Adrenal gland (tissue), 5 donors: ENCODE data around the gene TBX1.

Experiments used
- POLR2A ChIP-seq, 2 donors: fragments of 450-650 bp; IDR thresholded peaks; one replicate each; pipeline ENCODE4 v1.6.1; 2017; ENCODE audit warnings: antibody characterized with exemption in 2 of 2, mild to moderate bottlenecking in 2 of 2, moderate library complexity in 1 of 2
- TF ChIP-seq, protein P1 (sequence below), 6 experiments: fragments of 450-650 bp in 4 of 6; fragments of 200-600 bp in 2 of 6; sonication (generic) in 1 of 6; IDR thresholded peaks; 1 replicate in 5 of 6; 2 replicates in 1 of 6; pipeline versions ENCODE4 v1.5.1 to v1.8.0; 2016 to 2021; ENCODE audit warnings: antibody characterized with exemption in 6 of 6, mild to moderate bottlenecking in 2 of 6, moderate library complexity in 1 of 6
- donor health status: DM: no; HTN: no; CAD: no.

DNA sequence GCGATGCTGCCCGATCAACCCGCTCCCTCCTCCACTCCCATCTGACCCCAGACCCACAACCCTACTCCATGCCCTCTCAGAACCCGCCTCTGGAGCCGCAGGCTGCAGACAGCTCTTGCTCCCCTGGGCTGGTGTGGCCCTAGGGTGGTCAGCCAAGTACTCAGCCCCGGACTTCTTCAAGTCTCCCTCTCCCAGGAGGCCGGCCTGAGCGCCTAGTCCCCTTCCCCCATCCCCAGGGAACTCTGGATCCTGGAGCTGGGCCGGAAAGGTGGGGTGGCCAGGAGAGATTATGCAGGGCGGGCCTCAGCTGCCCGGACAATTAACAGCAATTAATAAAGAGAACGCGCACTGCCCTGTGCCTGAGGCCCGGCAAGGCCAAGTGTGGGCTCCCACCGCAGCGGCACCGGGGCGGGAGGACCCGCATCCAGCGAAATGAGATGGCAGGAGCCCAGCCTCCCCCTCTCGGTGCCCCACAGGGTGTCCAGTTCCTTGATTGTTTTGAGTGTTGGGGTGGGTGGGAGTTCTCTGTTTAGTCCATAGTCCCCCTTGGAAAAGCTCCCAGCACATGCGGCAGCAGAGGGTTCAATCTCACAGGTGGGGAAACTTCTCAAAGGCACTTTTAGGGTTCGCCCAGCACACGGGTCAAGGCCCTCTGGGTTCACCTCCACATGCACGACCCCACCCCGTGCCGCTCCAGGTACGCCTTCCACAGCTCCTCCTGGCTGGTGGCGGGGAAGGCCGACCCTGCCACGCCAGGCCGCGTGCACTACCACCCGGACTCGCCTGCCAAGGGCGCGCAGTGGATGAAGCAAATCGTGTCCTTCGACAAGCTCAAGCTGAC lies 3.1 kb downstream of the TBX1 start:
- TF ChIP-seq POLR2A (IDR thresholded peaks at IDR 0.05) = no peak
- TF ChIP-seq, protein P1, sequence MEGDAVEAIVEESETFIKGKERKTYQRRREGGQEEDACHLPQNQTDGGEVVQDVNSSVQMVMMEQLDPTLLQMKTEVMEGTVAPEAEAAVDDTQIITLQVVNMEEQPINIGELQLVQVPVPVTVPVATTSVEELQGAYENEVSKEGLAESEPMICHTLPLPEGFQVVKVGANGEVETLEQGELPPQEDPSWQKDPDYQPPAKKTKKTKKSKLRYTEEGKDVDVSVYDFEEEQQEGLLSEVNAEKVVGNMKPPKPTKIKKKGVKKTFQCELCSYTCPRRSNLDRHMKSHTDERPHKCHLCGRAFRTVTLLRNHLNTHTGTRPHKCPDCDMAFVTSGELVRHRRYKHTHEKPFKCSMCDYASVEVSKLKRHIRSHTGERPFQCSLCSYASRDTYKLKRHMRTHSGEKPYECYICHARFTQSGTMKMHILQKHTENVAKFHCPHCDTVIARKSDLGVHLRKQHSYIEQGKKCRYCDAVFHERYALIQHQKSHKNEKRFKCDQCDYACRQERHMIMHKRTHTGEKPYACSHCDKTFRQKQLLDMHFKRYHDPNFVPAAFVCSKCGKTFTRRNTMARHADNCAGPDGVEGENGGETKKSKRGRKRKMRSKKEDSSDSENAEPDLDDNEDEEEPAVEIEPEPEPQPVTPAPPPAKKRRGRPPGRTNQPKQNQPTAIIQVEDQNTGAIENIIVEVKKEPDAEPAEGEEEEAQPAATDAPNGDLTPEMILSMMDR (IDR thresholded peaks at IDR 0.05) = no peak
